ENCODE measurements around the gene SRGN.

The SRGN gene

GRCh38 chr10:69125554-69125953, 37.7 kb downstream of the SRGN start:
- no peak for TF ChIP-seq POLR2AphosphoS5 (IDR thresholded peaks at IDR 0.05; ENCODE audit: low read depth)
- no peak for TF ChIP-seq SPI1 (IDR thresholded peaks at IDR 0.05; ENCODE audit: borderline replicate concordance, low read depth)
- TF ChIP-seq, protein P1, sequence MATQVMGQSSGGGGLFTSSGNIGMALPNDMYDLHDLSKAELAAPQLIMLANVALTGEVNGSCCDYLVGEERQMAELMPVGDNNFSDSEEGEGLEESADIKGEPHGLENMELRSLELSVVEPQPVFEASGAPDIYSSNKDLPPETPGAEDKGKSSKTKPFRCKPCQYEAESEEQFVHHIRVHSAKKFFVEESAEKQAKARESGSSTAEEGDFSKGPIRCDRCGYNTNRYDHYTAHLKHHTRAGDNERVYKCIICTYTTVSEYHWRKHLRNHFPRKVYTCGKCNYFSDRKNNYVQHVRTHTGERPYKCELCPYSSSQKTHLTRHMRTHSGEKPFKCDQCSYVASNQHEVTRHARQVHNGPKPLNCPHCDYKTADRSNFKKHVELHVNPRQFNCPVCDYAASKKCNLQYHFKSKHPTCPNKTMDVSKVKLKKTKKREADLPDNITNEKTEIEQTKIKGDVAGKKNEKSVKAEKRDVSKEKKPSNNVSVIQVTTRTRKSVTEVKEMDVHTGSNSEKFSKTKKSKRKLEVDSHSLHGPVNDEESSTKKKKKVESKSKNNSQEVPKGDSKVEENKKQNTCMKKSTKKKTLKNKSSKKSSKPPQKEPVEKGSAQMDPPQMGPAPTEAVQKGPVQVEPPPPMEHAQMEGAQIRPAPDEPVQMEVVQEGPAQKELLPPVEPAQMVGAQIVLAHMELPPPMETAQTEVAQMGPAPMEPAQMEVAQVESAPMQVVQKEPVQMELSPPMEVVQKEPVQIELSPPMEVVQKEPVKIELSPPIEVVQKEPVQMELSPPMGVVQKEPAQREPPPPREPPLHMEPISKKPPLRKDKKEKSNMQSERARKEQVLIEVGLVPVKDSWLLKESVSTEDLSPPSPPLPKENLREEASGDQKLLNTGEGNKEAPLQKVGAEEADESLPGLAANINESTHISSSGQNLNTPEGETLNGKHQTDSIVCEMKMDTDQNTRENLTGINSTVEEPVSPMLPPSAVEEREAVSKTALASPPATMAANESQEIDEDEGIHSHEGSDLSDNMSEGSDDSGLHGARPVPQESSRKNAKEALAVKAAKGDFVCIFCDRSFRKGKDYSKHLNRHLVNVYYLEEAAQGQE (IDR thresholded peaks at IDR 0.05; ENCODE audit: insufficient replicate concordance, low read depth) = no peak
- TF ChIP-seq GABPA (IDR thresholded peaks at IDR 0.05; ENCODE audit: low read depth) = no peak
- no peak for TF ChIP-seq CTCF (IDR thresholded peaks at IDR 0.05; ENCODE audit: insufficient read depth, low read length)
- Histone ChIP-seq H3K4me3 (replicated peaks; ENCODE audit: insufficient read depth, low read length) (peak overlapping the region; percentile 97), H3K27me3 (ENCODE audit: insufficient read depth, poor library complexity, severe bottlenecking) (no peaks in the 10 kb centered on the region), H3K27ac (replicated peaks) (peak overlapping the region; percentile 87)
- DNase-seq (ENCODE audit: low read depth in 1 of 2, low spot score in 1 of 2) = no peak

DNA sequence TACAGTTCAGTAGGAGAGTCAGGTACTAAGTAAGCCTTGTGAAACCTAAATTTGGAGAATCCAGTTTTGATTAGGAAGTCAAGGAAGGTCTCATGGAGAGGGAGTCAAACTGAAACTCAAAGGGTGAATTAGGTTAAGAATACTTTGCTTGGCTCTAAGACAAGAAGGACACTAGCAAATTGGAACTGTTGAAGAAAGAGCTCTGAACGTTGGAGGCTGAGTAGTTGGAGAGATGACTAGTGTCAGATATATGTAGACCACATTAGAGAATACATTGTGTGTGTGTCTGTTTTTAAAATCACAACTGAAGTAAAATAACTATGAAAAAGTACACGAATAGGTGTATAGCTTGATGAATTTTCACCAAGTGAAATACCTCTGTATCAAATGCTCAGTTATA, 42.3 kb downstream of the SRGN start:
- no peak for DNase-seq (ENCODE audit: low read depth in 1 of 2, low spot score in 1 of 2)
- H3K27ac ChIP-seq (replicated peaks) = no peak overlapping the region
- no peaks in the 10 kb centered on the region for H3K27me3 ChIP-seq (ENCODE audit: insufficient read depth, poor library complexity, severe bottlenecking)
- no peak for TF ChIP-seq CTCF (IDR thresholded peaks at IDR 0.05; ENCODE audit: insufficient read depth, low read length)
- no peak for TF ChIP-seq POLR2AphosphoS5 (IDR thresholded peaks at IDR 0.05; ENCODE audit: low read depth)
- TF ChIP-seq, protein P1 (IDR thresholded peaks at IDR 0.05; ENCODE audit: insufficient replicate concordance, low read depth) = no peak
- no peak for TF ChIP-seq GABPA (IDR thresholded peaks at IDR 0.05; ENCODE audit: low read depth)
- TF ChIP-seq SPI1 (IDR thresholded peaks at IDR 0.05; ENCODE audit: borderline replicate concordance, low read depth) = no peak
- H3K4me3 ChIP-seq (replicated peaks; ENCODE audit: insufficient read depth, low read length) = no peak overlapping the region

GRCh38 chr10:69139961-69140360, 52.1 kb downstream of the SRGN start:
- TF ChIP-seq POLR2AphosphoS5 (IDR thresholded peaks at IDR 0.05; ENCODE audit: low read depth) (no peak), SPI1 (IDR thresholded peaks at IDR 0.05; ENCODE audit: borderline replicate concordance, low read depth) (no peak), CTCF (IDR thresholded peaks at IDR 0.05; ENCODE audit: insufficient read depth, low read length) (no peak), GABPA (IDR thresholded peaks at IDR 0.05; ENCODE audit: low read depth) (no peak)
- TF ChIP-seq, protein P1 (IDR thresholded peaks at IDR 0.05; ENCODE audit: insufficient replicate concordance, low read depth) = no peak
- Histone ChIP-seq H3K4me3 (replicated peaks; ENCODE audit: insufficient read depth, low read length) (no peak overlapping the region), H3K27ac (replicated peaks) (no peak overlapping the region), H3K27me3 (ENCODE audit: insufficient read depth, poor library complexity, severe bottlenecking) (no peaks in the 10 kb centered on the region)
- DNase-seq (ENCODE audit: low read depth in 1 of 2, low spot score in 1 of 2) = no peak

Measured in HL-60 (cell line).